B cell (primary cell): Measurements from ENCODE around the gene SYNE4. TPM values are rescaled to one million over a fixed set of nuclear protein-coding genes. Genes with fewer than 3 reads are reported as not detected.

Experiments used
- ATAC-seq: fragments of 200-7000 bp; cut with Tn5 transposase; one replicate; pipeline ENCODE4 v1.10.0; 2021; ENCODE audit warnings: low read depth, mild to moderate bottlenecking, moderate number of reproducible peaks, moderate library complexity
- CTCF ChIA-PET: fragments of 350-600 bp; sonication (Branson Sonifier 250); formaldehyde crosslinking; loops from one replicate; lab custom pipeline; 2021; ENCODE audit warnings: antibody characterized with exemption, inconsistent platforms; lab: Charles Lee
- POLR2A ChIA-PET: fragments of 350-600 bp; sonication (Branson Sonifier 250); formaldehyde crosslinking; loops from one replicate; lab custom pipeline; 2021; ENCODE audit warnings: antibody characterized with exemption; lab: Charles Lee
- DNase-seq: peaks from one replicate; pipeline ENCODE4 v3.0.0; 2013
- H2AFZ ChIP-seq: 2 replicates; pipeline ENCODE4 v1.6.1; 2012; ENCODE audit warnings: mild to moderate bottlenecking, low read depth, low read length; ENCODE audit not compliant: insufficient read depth, poor library complexity, severe bottlenecking
- H3K27ac ChIP-seq, 2 donors: 1 replicate in 1 of 2; 2 replicates in 1 of 2; pipeline ENCODE4 v1.5.1; 2012 to 2013; ENCODE audit warnings: low read length in 2 of 2, mild to moderate bottlenecking in 2 of 2, moderate library complexity in 1 of 2
- H3K27me3 ChIP-seq, 4 experiments: fragments of 200-600 bp in 1 of 4; sonication (generic) in 1 of 4; replicated peaks in 1 of 4; 1 replicate in 2 of 4; 2 replicates in 2 of 4; pipeline versions ENCODE4 v1.6.1 to v1.7.0; 2013 to 2016; ENCODE audit warnings: low read length in 3 of 4, mild to moderate bottlenecking in 2 of 4, mixed read lengths in 1 of 4, moderate library complexity in 1 of 4; ENCODE audit not compliant: insufficient read depth in 4 of 4, control insufficient read depth in 3 of 4; ENCODE audit errors: control extremely low read depth in 1 of 4
- H3K36me3 ChIP-seq, 2 experiments: replicated peaks in 1 of 2; 1 replicate in 1 of 2; 2 replicates in 1 of 2; pipeline versions ENCODE4 v1.6.1 to v1.7.1; 2013; ENCODE audit warnings: low read length in 1 of 2; ENCODE audit not compliant: insufficient read depth in 2 of 2, control insufficient read depth in 1 of 2; ENCODE audit errors: control extremely low read depth in 1 of 2, extremely low read depth in 1 of 2
- H3K4me1 ChIP-seq, 2 donors: fragments of 200-600 bp in 1 of 2; sonication (generic) in 1 of 2; 1 replicate in 1 of 2; 2 replicates in 1 of 2; pipeline versions ENCODE4 v1.5.1 to v1.6.1; 2013 to 2017; ENCODE audit warnings: low read length in 2 of 2; ENCODE audit not compliant: control insufficient read depth in 2 of 2, insufficient read depth in 2 of 2
- H3K4me2 ChIP-seq: replicated peaks from 2 replicates; pipeline ENCODE3; 2012; ENCODE audit warnings: mild to moderate bottlenecking, low read depth, low read length; ENCODE audit not compliant: poor library complexity, severe bottlenecking
- H3K4me3 ChIP-seq, 5 experiments: fragments of 200-600 bp in 1 of 5; sonication (generic) in 1 of 5; 1 replicate in 3 of 5; 2 replicates in 2 of 5; pipeline versions ENCODE4 v1.5.1 to v1.7.0; 2011 to 2016; ENCODE audit warnings: low read length in 4 of 5, mild to moderate bottlenecking in 4 of 5, low read depth in 2 of 5, control low read depth in 1 of 5, moderate library complexity in 1 of 5; ENCODE audit not compliant: insufficient read depth in 1 of 5; ENCODE audit errors: control extremely low read depth in 1 of 5, extremely low read depth in 1 of 5
- H3K79me2 ChIP-seq: fragments of 200-600 bp; sonication (generic); one replicate; pipeline ENCODE4 v1.6.0; 2016; ENCODE audit warnings: low read length; ENCODE audit not compliant: control insufficient read depth, insufficient read depth
- H3K9ac ChIP-seq: fragments of 200-600 bp; sonication (generic); 2 replicates; pipeline ENCODE4 v1.6.1; 2017; ENCODE audit warnings: mild to moderate bottlenecking, low read length, moderate library complexity
- H3K9me3 ChIP-seq, 3 donors: one replicate each; pipeline versions ENCODE4 v1.6.1 to v1.7.1; 2013; ENCODE audit warnings: low read length in 2 of 3; ENCODE audit not compliant: control insufficient read depth in 2 of 3, insufficient read depth in 1 of 3; ENCODE audit errors: control extremely low read depth in 1 of 3
- H4K20me1 ChIP-seq: 2 replicates; pipeline ENCODE4 v1.6.0; 2012; ENCODE audit warnings: mild to moderate bottlenecking, low read length; ENCODE audit not compliant: insufficient read depth, control insufficient read depth, poor library complexity, severe bottlenecking
- H3K27ac Mint-ChIP-seq: one replicate; pipeline ENCODE4 v1.8.0; 2021; ENCODE audit warnings: mixed read lengths
- H3K27me3 Mint-ChIP-seq: one replicate; pipeline ENCODE4 v1.8.0; 2021; ENCODE audit warnings: mixed read lengths
- H3K4me1 Mint-ChIP-seq: one replicate; pipeline ENCODE4 v1.8.0; 2021; ENCODE audit warnings: mixed read lengths
- H3K4me3 Mint-ChIP-seq: one replicate; pipeline ENCODE4 v1.8.0; 2021; ENCODE audit warnings: mixed read lengths
- H3K9me3 Mint-ChIP-seq: one replicate; pipeline ENCODE4 v1.8.0; 2022; ENCODE audit warnings: mixed read lengths; ENCODE audit not compliant: insufficient read depth
- CTCF ChIP-seq: fragments of 200-600 bp; IDR thresholded peaks from one replicate; pipeline ENCODE4 v1.8.0; 2022; ENCODE audit warnings: antibody characterized with exemption, mild to moderate bottlenecking
- EZH2 ChIP-seq: IDR thresholded peaks from 2 replicates; pipeline ENCODE4 v1.6.1; 2012; ENCODE audit warnings: borderline replicate concordance, low read depth, mild to moderate bottlenecking, moderate library complexity, low read length; ENCODE audit not compliant: insufficient read depth, poor library complexity, severe bottlenecking
- WGBS: methylation state at CpG from one replicate; pipeline ENCODE4 v1.1.5; 2013; ENCODE audit warnings: missing lambda C conversion rate; ENCODE audit not compliant: insufficient coverage; 5-methylcytosine and 5-hydroxymethylcytosine counted together
- intact Hi-C: fragments of 100-400 bp; cut with micrococcal nuclease; formaldehyde crosslinking; loops from one replicate; pipeline ENCODE4 v1.10.0; 2022
- polyA plus RNA-seq: library from polyadenylated mRNA; depleted of rRNA; stranded (reverse); fragments of >200 nt; gene quantifications from 2 replicates; pipeline ENCODE4 v1.2.3, GENCODE V29; 2012
- total RNA-seq, 2 donors: library from RNA; stranded (reverse); fragments of 120-200 nt in 1 of 2; gene quantifications; 1 replicate in 1 of 2; 2 replicates in 1 of 2; pipeline versions ENCODE4 v1.2.3 to v1.2.4, GENCODE V29; 2013 to 2022

Gene SYNE4
- total and polyA plus RNA-seq, 2 donors (not counting 1 experiment from before 2014, with no cell fraction given): 2.3 to 2.4 TPM

DNA sequence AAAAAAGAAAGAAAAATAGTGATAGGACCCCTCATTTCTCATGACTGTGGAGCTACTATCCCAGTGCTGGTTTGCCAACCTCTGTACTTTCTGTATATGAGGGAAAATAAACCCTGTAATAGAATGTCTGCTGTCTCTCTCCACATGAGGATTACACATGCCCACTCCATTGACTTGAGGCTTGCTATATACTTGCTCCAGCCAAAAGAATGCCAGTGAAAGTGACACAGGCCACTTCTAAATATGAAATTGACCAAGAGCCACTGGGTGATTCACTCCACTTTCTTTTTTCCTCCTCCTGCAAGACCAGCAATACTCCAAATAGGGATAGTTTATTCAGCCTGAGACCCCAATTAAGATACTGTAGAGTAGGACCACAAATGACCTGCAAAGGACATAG, 39.2 kb upstream of the SYNE4 start:
- no peaks in the 10 kb centered on the region for H3K36me3 ChIP-seq
- H3K27ac ChIP-seq: no peak overlapping the region
- no peaks in the 10 kb centered on the region for H4K20me1 ChIP-seq
- Mint-ChIP-seq H3K4me1 (peaks cover 3% of the 10 kb centered on the region), H3K4me3 (no peak overlapping the region), H3K9me3 (no peaks in the 10 kb centered on the region), H3K27ac (no peak overlapping the region), H3K27me3 (no peaks in the 10 kb centered on the region)
- no peak overlapping the region for H3K4me3 ChIP-seq
- H3K9ac ChIP-seq: no peak overlapping the region
- H3K79me2 ChIP-seq: no peaks in the 10 kb centered on the region
- ATAC-seq (no peak), DNase-seq (no peak)
- H3K27me3 ChIP-seq: no peaks in the 10 kb centered on the region
- ChIA-PET CTCF (no interaction called here), POLR2A (no interaction called here)
- H3K4me1 ChIP-seq: peaks cover 0 to 2% of the 10 kb centered on the region in 2 donors
- intact Hi-C loops: no loop called here
- no peak for TF ChIP-seq EZH2
- no peak for TF ChIP-seq CTCF
- H2AFZ ChIP-seq: no peak overlapping the region
- no peak overlapping the region for H3K4me2 ChIP-seq
- H3K9me3 ChIP-seq: no peaks in the 10 kb centered on the region

DNA sequence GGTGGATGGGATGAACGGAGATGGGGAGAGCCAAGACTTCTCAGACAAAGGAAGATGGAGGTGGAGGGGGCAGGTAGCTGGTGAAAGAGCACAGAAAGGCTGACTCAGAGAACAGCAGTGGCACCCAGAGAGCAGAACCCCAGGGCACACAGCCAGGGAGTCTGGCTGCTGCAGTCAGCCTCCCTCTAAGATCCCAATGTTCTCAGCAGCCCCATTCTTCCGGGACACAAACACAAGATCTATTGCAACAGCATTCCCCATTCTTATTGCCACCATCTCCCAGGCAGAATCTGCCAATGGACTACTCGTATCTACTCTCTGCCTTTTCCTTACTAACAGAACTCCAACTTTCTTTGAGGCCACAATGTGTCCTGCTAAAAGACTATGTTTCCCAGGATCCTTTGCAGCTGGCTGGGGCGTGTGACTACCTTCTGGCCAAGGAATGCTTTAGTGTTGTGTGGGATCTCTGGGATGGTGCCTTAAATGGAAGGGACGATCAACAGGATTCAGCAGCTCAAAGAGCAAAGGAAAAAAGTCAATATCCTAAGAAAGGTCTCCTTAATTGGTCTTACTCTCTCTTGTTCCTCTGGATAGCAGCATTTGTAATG, 37.9 kb upstream of the SYNE4 start:
- no peaks in the 10 kb centered on the region for H3K79me2 ChIP-seq
- Mint-ChIP-seq H3K4me1 (peaks cover 3% of the 10 kb centered on the region), H3K4me3 (no peak overlapping the region), H3K27ac (no peak overlapping the region), H3K27me3 (no peaks in the 10 kb centered on the region), H3K9me3 (no peaks in the 10 kb centered on the region)
- H3K27me3 ChIP-seq: no peaks in the 10 kb centered on the region
- CTCF ChIA-PET: no interaction called here
- H3K4me1 ChIP-seq: no peaks in the 10 kb centered on the region
- H3K27ac ChIP-seq: no peak overlapping the region
- no peak overlapping the region for H3K4me2 ChIP-seq
- H3K9me3 ChIP-seq: no peaks in the 10 kb centered on the region
- H4K20me1 ChIP-seq: no peaks in the 10 kb centered on the region
- H3K36me3 ChIP-seq: no peaks in the 10 kb centered on the region
- no peak for DNase-seq
- no peak overlapping the region for H2AFZ ChIP-seq
- no peak for ATAC-seq
- intact Hi-C loops: no loop called here
- POLR2A ChIA-PET: no interaction called here
- 97% methylated on average over 4 of the region's 5 CpGs for WGBS
- TF ChIP-seq EZH2 (no peak), CTCF (no peak)
- no peak overlapping the region for H3K4me3 ChIP-seq
- no peak overlapping the region for H3K9ac ChIP-seq
